WERI-Rb-1 (cell line): Measurements from ENCODE around the gene CCDC148.

Experiments used
- DNase-seq: peaks from one replicate; pipeline ENCODE4 v3.0.0-alpha.2; 2020
- H3K27ac ChIP-seq: fragments of 250-450 bp; sonication (Bioruptor Pico); 2 replicates; pipeline ENCODE4 v1.5.1; 2020; ENCODE audit warnings: mild to moderate bottlenecking, moderate library complexity
- H3K27me3 ChIP-seq: fragments of 250-450 bp; sonication (Bioruptor Pico); 2 replicates; pipeline ENCODE4 v1.5.1; 2021; ENCODE audit warnings: mild to moderate bottlenecking, low read depth, moderate library complexity; ENCODE audit not compliant: insufficient read depth, severe bottlenecking
- H3K36me3 ChIP-seq: fragments of 250-450 bp; sonication (Bioruptor Pico); 2 replicates; pipeline ENCODE4 v1.5.1; 2020; ENCODE audit warnings: mild to moderate bottlenecking, moderate library complexity
- H3K4me3 ChIP-seq: 2 replicates; pipeline ENCODE4 v1.5.1; 2011; ENCODE audit warnings: low read depth, mild to moderate bottlenecking, control low read depth, low read length
- H3K9me3 ChIP-seq: fragments of 250-450 bp; sonication (Bioruptor Pico); 2 replicates; pipeline ENCODE4 v1.5.1; 2021; ENCODE audit warnings: mild to moderate bottlenecking, moderate library complexity; ENCODE audit not compliant: severe bottlenecking
- TF ChIP-seq, protein P1 (sequence below): IDR thresholded peaks from 2 replicates; pipeline ENCODE4 v1.5.1; 2011; ENCODE audit warnings: low read depth, mild to moderate bottlenecking, control low read depth, inconsistent platforms, low read length

The CCDC148 gene

DNA sequence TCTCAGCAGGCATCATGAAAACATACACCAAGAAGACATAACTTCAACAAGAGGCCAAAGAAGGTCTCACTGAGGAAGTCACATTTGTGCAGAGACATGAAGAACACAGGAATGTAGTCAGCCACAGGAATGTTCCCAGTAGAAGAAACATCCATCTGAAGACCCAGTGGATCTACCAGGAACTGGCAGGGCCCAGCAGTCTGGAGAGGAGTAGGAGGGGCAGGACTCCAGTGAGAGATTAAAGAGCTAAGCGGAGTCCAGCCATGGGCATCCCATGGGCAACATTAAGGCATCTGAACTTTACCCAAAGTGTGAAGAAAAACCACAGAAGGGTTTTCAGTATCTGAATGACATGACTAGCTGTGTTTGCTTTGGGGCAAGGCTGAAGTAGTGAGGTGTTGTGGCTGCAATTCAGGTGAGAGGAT, 251.8 kb downstream of the CCDC148 start:
- Histone ChIP-seq H3K27ac (no peak overlapping the region), H3K9me3 (no peaks in the 10 kb centered on the region), H3K27me3 (no peaks in the 10 kb centered on the region), H3K4me3 (no peak overlapping the region), H3K36me3 (no peaks in the 10 kb centered on the region)
- TF ChIP-seq, protein P1, sequence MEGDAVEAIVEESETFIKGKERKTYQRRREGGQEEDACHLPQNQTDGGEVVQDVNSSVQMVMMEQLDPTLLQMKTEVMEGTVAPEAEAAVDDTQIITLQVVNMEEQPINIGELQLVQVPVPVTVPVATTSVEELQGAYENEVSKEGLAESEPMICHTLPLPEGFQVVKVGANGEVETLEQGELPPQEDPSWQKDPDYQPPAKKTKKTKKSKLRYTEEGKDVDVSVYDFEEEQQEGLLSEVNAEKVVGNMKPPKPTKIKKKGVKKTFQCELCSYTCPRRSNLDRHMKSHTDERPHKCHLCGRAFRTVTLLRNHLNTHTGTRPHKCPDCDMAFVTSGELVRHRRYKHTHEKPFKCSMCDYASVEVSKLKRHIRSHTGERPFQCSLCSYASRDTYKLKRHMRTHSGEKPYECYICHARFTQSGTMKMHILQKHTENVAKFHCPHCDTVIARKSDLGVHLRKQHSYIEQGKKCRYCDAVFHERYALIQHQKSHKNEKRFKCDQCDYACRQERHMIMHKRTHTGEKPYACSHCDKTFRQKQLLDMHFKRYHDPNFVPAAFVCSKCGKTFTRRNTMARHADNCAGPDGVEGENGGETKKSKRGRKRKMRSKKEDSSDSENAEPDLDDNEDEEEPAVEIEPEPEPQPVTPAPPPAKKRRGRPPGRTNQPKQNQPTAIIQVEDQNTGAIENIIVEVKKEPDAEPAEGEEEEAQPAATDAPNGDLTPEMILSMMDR, result no peak
- DNase-seq, result no peak

DNA sequence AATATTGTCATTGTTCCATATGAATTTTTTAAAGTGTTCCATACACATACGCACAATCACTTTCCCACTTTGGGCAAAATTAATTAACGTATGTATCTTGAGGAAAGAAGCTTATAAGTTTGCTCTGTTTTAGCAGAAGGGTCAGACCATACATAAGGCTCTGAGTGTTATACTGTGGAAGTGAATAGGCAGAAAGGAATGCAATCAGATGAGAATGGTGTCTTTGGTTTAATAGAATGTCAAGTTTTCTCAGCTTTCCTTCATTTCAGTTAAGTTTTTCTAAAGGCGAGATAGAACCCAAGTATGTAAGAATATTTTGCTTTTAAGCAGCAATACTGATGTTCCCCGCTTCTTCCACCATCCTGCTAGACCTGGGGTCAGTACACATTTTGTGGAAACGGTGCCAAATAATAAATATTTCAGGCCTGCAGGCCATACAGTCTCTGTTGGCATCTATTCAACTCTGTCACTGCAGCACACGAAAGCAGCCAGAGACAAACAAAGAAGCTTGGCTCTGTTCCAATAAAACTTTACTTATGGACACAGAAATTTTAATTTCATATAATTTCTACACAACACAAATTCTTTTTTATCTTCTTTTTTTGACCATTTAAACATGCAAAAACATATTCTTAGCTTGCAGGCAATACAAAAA, 254.3 kb downstream of the CCDC148 start:
- Histone ChIP-seq H3K27me3 (no peaks in the 10 kb centered on the region), H3K4me3 (no peak overlapping the region), H3K36me3 (no peaks in the 10 kb centered on the region), H3K9me3 (no peaks in the 10 kb centered on the region), H3K27ac (no peak overlapping the region)
- TF ChIP-seq, protein P1, result no peak
- no peak for DNase-seq

DNA sequence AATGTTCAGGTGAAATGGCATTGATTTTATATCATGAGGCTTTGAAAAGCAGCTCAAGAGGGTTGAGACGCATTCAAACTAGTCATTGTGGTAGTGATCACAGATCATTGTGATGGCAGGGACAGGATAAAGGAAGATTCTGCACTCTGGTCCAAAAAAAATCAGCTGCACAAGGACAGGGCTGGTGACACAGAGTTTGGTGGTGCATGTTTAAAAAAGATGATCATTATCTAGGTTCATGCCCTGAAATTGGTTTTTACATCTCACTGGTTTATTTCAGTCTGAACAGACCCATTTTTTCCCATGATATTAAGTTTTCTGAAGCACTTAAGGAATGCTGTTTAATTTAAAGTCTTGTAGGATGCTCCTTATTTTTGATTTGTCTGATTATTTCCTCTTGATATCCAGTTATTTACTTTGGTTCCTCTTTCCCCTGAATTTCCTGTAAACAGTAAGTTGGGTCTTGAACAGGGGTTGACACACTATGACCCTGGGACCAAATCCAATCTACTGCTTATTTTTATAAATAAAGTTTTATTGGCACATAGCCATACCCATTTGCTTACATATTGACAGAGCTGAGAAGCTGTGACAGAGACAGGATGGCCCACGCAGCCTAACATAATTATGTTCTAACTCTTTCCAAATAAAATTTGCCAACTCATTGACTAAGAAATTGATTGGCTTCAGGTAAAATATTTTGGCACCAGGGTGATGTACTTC, 256.5 kb downstream of the CCDC148 start:
- H3K36me3 ChIP-seq, result no peaks in the 10 kb centered on the region

DNA sequence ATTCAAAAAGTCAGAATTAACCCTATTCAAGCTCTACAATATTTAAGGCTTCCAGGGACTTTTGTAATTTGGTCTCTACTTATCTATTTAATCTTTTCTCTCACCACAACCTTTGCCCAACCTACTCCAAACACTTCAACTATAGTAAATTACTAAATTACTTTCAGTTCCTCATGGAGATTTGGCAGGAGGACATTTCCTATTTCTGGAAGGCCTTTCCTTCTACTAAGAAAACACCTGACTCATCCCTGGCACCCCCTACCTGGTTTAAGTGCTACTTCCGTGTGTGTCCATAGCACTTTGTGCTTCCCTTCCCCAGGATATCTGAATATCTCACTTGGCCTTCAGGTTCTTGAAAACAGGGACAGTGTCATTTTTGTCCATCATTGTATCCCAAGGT, 258.6 kb downstream of the CCDC148 start:
- TF ChIP-seq, protein P1, result no peak

More for the DNA sequence above, 256.5 kb downstream of the CCDC148 start:
- DNase-seq, result no peak
- Histone ChIP-seq H3K27ac (no peak overlapping the region), H3K27me3 (no peaks in the 10 kb centered on the region), H3K4me3 (no peak overlapping the region), H3K9me3 (no peaks in the 10 kb centered on the region)
- TF ChIP-seq, protein P1, result no peak

DNA sequence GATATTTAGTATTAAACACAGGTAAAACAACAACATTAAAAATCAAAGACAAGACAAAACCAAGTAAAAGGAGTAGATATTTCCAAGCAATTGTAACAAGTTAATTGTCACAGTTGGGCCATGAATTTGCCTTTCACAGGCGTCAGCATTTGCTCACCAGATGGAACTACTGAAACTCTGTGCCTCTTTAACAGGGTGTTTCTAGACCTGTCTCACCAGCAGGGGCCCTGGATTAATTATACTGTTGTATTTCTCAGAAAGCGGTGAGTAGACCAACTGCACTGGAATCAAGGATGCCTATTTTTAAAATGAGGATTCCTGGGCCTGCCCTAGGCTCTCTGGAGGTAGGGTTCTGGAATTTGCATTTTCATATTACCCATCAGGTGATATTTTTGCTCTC, 262.3 kb downstream of the CCDC148 start:
- H3K27ac ChIP-seq, result no peak overlapping the region
- no peaks in the 10 kb centered on the region for H3K36me3 ChIP-seq
- no peaks in the 10 kb centered on the region for H3K27me3 ChIP-seq
- no peak for DNase-seq
- H3K9me3 ChIP-seq, result no peaks in the 10 kb centered on the region
- TF ChIP-seq, protein P1, result no peak
- no peak overlapping the region for H3K4me3 ChIP-seq

More for the DNA sequence above, 258.6 kb downstream of the CCDC148 start:
- no peak for DNase-seq
- Histone ChIP-seq H3K36me3 (no peaks in the 10 kb centered on the region), H3K9me3 (no peaks in the 10 kb centered on the region), H3K27me3 (no peaks in the 10 kb centered on the region), H3K4me3 (no peak overlapping the region), H3K27ac (no peak overlapping the region)
